ENCODE data around the gene RPIA. TPM values are rescaled to one million over a fixed set of nuclear protein-coding genes. Genes with fewer than 3 reads are reported as not detected.
"Not testable (repeated sequence)": the region's sequence is repeated elsewhere in the genome, so short reads cannot be mapped to it uniquely, and the experiment has no call there.

The RPIA gene
- polyA plus RNA-seq, 4 donors, result 34.8 to 35.5 (median 35.2) TPM

- DNase-seq (ENCODE audit: low read depth in 4 of 4, low spot score in 3 of 4), result no peak
Measured at GRCh38 chr2:88729061-88729745, 37.7 kb downstream of the RPIA start.

- DNase-seq (ENCODE audit: low read depth in 4 of 4, low spot score in 3 of 4), result no peak
Measured at GRCh38 chr2:88733155-88733902, 41.9 kb downstream of the RPIA start.

GRCh38 chr2:88735133-88735532, 43.7 kb downstream of the RPIA start:
- DNase-seq (ENCODE audit: low read depth in 4 of 4, low spot score in 3 of 4), result no peak

GRCh38 chr2:88735853-88736252, 44.4 kb downstream of the RPIA start:
- no peak for DNase-seq (ENCODE audit: low read depth in 4 of 4, low spot score in 3 of 4)

- DNase-seq (ENCODE audit: low read depth in 4 of 4, low spot score in 3 of 4), result no peak
Measured at GRCh38 chr2:88736437-88736836, 45.0 kb downstream of the RPIA start.

- peak in 1 of 4 donors; percentile 8 for DNase-seq (ENCODE audit: low read depth in 4 of 4, low spot score in 3 of 4)
Measured at GRCh38 chr2:88737385-88737784, 45.9 kb downstream of the RPIA start.

- no peak for DNase-seq (ENCODE audit: low read depth in 4 of 4, low spot score in 3 of 4)
Measured at GRCh38 chr2:88738271-88738670, 46.8 kb downstream of the RPIA start.

- DNase-seq (ENCODE audit: low read depth in 4 of 4, low spot score in 3 of 4), result peak; percentile 39 to 49 (median 44)
Measured at GRCh38 chr2:88739985-88740600, 48.6 kb downstream of the RPIA start.

- no peak for DNase-seq (ENCODE audit: low read depth in 4 of 4, low spot score in 3 of 4)
Measured at GRCh38 chr2:88746929-88747490, 55.5 kb downstream of the RPIA start.

GRCh38 chr2:88747990-88748389, 56.5 kb downstream of the RPIA start:
- DNase-seq (ENCODE audit: low read depth in 4 of 4, low spot score in 3 of 4), result no peak

- DNase-seq (ENCODE audit: low read depth in 4 of 4, low spot score in 3 of 4), result no peak
Measured at GRCh38 chr2:88751768-88752167, 60.3 kb downstream of the RPIA start.

- no peak for DNase-seq (ENCODE audit: low read depth in 4 of 4, low spot score in 3 of 4)
Measured at GRCh38 chr2:88753833-88754584, 62.5 kb downstream of the RPIA start.

GRCh38 chr2:88754585-88755320, 63.3 kb downstream of the RPIA start:
- no peak for DNase-seq (ENCODE audit: low read depth in 4 of 4, low spot score in 3 of 4)

GRCh38 chr2:88755836-88756235, 64.4 kb downstream of the RPIA start:
- no peak for DNase-seq (ENCODE audit: low read depth in 4 of 4, low spot score in 3 of 4)

GRCh38 chr2:88757025-88757424, 65.6 kb downstream of the RPIA start:
- no peak for DNase-seq (ENCODE audit: low read depth in 4 of 4, low spot score in 3 of 4)

- DNase-seq (ENCODE audit: low read depth in 4 of 4, low spot score in 3 of 4), result not testable (repeated sequence)
Measured at GRCh38 chr2:88758702-88759101, 67.2 kb downstream of the RPIA start.

- no peak for DNase-seq (ENCODE audit: low read depth in 4 of 4, low spot score in 3 of 4)
Measured at GRCh38 chr2:88760819-88761598, 69.5 kb downstream of the RPIA start.

GRCh38 chr2:88764141-88764849, 72.8 kb downstream of the RPIA start:
- DNase-seq (ENCODE audit: low read depth in 4 of 4, low spot score in 3 of 4), result no peak

GRCh38 chr2:88764850-88765153, 73.3 kb downstream of the RPIA start:
- peak in 1 of 4 donors; percentile 3 for DNase-seq (ENCODE audit: low read depth in 4 of 4, low spot score in 3 of 4)
